ENCODE measurements around the gene IL1RAP. TPM values are rescaled to one million over a fixed set of nuclear protein-coding genes. Genes with fewer than 3 reads are reported as not detected.

Gene IL1RAP
- polyA plus RNA-seq, 1 donor = 9.7 TPM

DNA sequence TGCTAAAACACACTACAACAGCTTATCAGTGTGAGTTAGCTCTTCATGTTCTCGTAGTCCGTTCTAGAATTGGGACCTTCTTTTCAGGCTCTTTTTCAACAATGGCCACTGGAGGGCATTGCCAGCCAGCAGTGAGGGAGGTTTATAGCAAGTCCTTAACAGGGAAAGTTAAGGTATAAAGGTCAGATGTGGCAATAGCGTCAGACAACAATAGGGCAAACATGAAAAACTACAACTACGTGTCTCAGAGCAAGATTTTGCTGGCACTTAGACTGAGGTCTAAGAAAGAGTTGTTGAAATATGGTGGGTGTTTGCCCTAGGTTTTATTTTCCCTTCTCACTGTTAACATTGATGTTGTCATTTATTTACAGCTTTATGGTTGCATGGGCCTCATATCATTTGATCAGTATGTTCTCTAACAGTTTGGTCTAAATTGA lies 187.2 kb downstream of the IL1RAP start:
- Histone ChIP-seq H3K27me3 (ENCODE audit: control insufficient read depth, insufficient read depth, low read length) (no peaks in the 10 kb centered on the region), H3K4me1 (ENCODE audit: control insufficient read depth, insufficient read depth, low read length) (no peaks in the 10 kb centered on the region), H3K9me3 (ENCODE audit: control insufficient read depth, low read depth, low read length) (no peaks in the 10 kb centered on the region), H3K36me3 (ENCODE audit: control insufficient read depth, insufficient read depth, low read length) (no peaks in the 10 kb centered on the region), H3K4me3 (ENCODE audit: low read length) (no peak overlapping the region), H3K27ac (ENCODE audit: low read length) (no peak overlapping the region)
- peak; percentile 81 to 91 for DNase-seq
- 0% methylated on average over 2 of the region's 4 CpGs for WGBS (ENCODE audit: insufficient coverage, low lambda C conversion rate)

GRCh38 chr3:190706582-190706981 lies 192.7 kb downstream of the IL1RAP start:
- DNase-seq = no peak
- no peak overlapping the region for H3K27ac ChIP-seq (ENCODE audit: low read length)
- WGBS (ENCODE audit: insufficient coverage, low lambda C conversion rate) = no CpG with 5 or more reads among the region's 3 CpGs

More at GRCh38 chr3:190706582-190706981, 192.7 kb downstream of the IL1RAP start:
- H3K4me1 ChIP-seq (ENCODE audit: control insufficient read depth, insufficient read depth, low read length) = no peaks in the 10 kb centered on the region
- no peaks in the 10 kb centered on the region for H3K27me3 ChIP-seq (ENCODE audit: control insufficient read depth, insufficient read depth, low read length)
- no peak overlapping the region for H3K4me3 ChIP-seq (ENCODE audit: low read length)
- no peaks in the 10 kb centered on the region for H3K36me3 ChIP-seq (ENCODE audit: control insufficient read depth, insufficient read depth, low read length)
- H3K9me3 ChIP-seq (ENCODE audit: control insufficient read depth, low read depth, low read length) = no peaks in the 10 kb centered on the region

Other genes with a start within 250 kb of the IL1RAP start
- 17.4 TPM for gene CLDN1, start 191.6 kb upstream of the IL1RAP start, polyA plus RNA-seq
- 0.15 TPM for gene CLDN16, start 125.9 kb upstream of the IL1RAP start, polyA plus RNA-seq
- 2.9 TPM for gene TMEM207, start 64.2 kb upstream of the IL1RAP start, polyA plus RNA-seq

Measured in large intestine (tissue), 3 donors.